Endothelial cell of umbilical vein (primary cell): ENCODE results near the gene GLI1. TPM values are rescaled to one million over a fixed set of nuclear protein-coding genes. Genes with fewer than 3 reads are reported as not detected.
"Not testable (repeated sequence)": the region's sequence is repeated elsewhere in the genome, so short reads cannot be mapped to it uniquely, and the experiment has no call there.

Experiments used
- BruUV-seq: library from RNA; stranded (reverse); fragments of 400-500 nt; replicated peaks from 2 replicates; lab custom pipeline; 2021; lab: Mats Ljungman, UMichigan
- CTCF ChIA-PET: fragments of 300-600, 350-600 bp; sonication (Branson Sonifier 250); formaldehyde crosslinking; loops from one replicate; lab custom pipeline; 2021; ENCODE audit warnings: antibody characterized with exemption, inconsistent platforms; lab: Charles Lee
- POLR2A ChIA-PET: fragments of 300-600, 350-600 bp; sonication (Branson Sonifier 250); formaldehyde crosslinking; loops from one replicate; lab custom pipeline; 2021; ENCODE audit warnings: antibody characterized with exemption, inconsistent platforms; lab: Charles Lee
- DNase-seq: peaks from one replicate; pipeline ENCODE4 v3.0.0-alpha.2; 2011; ENCODE audit warnings: low read depth, low spot score
- FAIRE-seq: peaks from 2 replicates; lab custom pipeline; 2011; peaks lifted over from hg19 to GRCh38; lab: Jason Lieb, UNC
- H2AFZ ChIP-seq: 2 replicates; pipeline ENCODE4 v1.6.0; 2012; ENCODE audit warnings: low read depth, low read length, control low read depth, inconsistent platforms
- H3K27ac ChIP-seq: 2 replicates; pipeline ENCODE4 v1.5.1; 2011; ENCODE audit warnings: low read depth, mild to moderate bottlenecking, control low read depth, low read length, moderate library complexity; ENCODE audit not compliant: insufficient read depth
- H3K27me3 ChIP-seq, 2 experiments: 2 replicates each; pipeline versions ENCODE4 v1.6.0 to v1.6.1; 2011; ENCODE audit warnings: low read length in 2 of 2, mixed read lengths in 1 of 2; ENCODE audit not compliant: control insufficient read depth in 2 of 2, insufficient read depth in 2 of 2
- H3K36me3 ChIP-seq, 2 experiments: 2 replicates in 1 of 2; 3 replicates in 1 of 2; pipeline ENCODE4 v1.5.1; 2011; ENCODE audit warnings: low read length in 2 of 2, mild to moderate bottlenecking in 1 of 2, moderate library complexity in 1 of 2; ENCODE audit not compliant: control insufficient read depth in 2 of 2, insufficient read depth in 2 of 2; ENCODE audit errors: extremely low read depth in 1 of 2
- H3K4me1 ChIP-seq: 3 replicates; pipeline ENCODE4 v1.5.1; 2011; ENCODE audit warnings: mild to moderate bottlenecking, low read length; ENCODE audit not compliant: control insufficient read depth, insufficient read depth; ENCODE audit errors: extremely low read depth
- H3K4me2 ChIP-seq: 2 replicates; pipeline ENCODE4 v1.6.1; 2011; ENCODE audit warnings: low read length, control low read depth, mixed read lengths; ENCODE audit not compliant: insufficient read depth
- H3K4me3 ChIP-seq, 3 experiments: fragments of 200-600 bp in 1 of 3; sonication (generic), shearing (Covaris generic) in 1 of 3; replicated peaks in 1 of 3; 2 replicates each; pipeline ENCODE4 v1.5.1; 2011 to 2016; ENCODE audit warnings: control low read depth in 3 of 3, low read length in 3 of 3, mild to moderate bottlenecking in 2 of 3, inconsistent platforms in 1 of 3, low read depth in 1 of 3, moderate library complexity in 1 of 3; ENCODE audit not compliant: insufficient read depth in 1 of 3
- H3K79me2 ChIP-seq: 2 replicates; pipeline ENCODE4 v1.6.0; 2012; ENCODE audit warnings: low read length, inconsistent platforms; ENCODE audit not compliant: control insufficient read depth, insufficient read depth
- H3K9ac ChIP-seq: replicated peaks from 2 replicates; pipeline ENCODE3; 2011; ENCODE audit warnings: low read length, control low read depth; ENCODE audit not compliant: insufficient read depth; ENCODE audit errors: extremely low read depth
- H3K9me1 ChIP-seq: replicated peaks from 3 replicates; pipeline ENCODE4 v1.6.0; 2011; ENCODE audit warnings: mild to moderate bottlenecking, low read length; ENCODE audit not compliant: control insufficient read depth, insufficient read depth; ENCODE audit errors: extremely low read depth
- H3K9me3 ChIP-seq: replicated peaks from 2 replicates; pipeline ENCODE4 v1.5.1; 2012; ENCODE audit warnings: low read length, inconsistent platforms; ENCODE audit not compliant: control insufficient read depth, insufficient read depth
- H4K20me1 ChIP-seq: replicated peaks from 2 replicates; pipeline ENCODE3; 2011; ENCODE audit warnings: mild to moderate bottlenecking, low read length; ENCODE audit not compliant: control insufficient read depth, insufficient read depth; ENCODE audit errors: extremely low read depth
- EZH2 ChIP-seq: IDR thresholded peaks from 2 replicates; pipeline ENCODE4 v1.6.1; 2012; ENCODE audit warnings: borderline replicate concordance, low read depth, mild to moderate bottlenecking, moderate library complexity, low read length, inconsistent platforms; ENCODE audit not compliant: severe bottlenecking
- FOS ChIP-seq: IDR thresholded peaks from 2 replicates; pipeline ENCODE4 v1.6.1; 2011; ENCODE audit warnings: mild to moderate bottlenecking, low read length, moderate library complexity, borderline replicate concordance; ENCODE audit not compliant: insufficient read depth
- GATA2 ChIP-seq: IDR thresholded peaks from 2 replicates; pipeline ENCODE4 v1.7.0; 2011; ENCODE audit warnings: low read depth, mild to moderate bottlenecking, moderate library complexity, mixed read lengths, low read length; ENCODE audit not compliant: insufficient read length, insufficient read depth
- JUN ChIP-seq: IDR thresholded peaks from 2 replicates; pipeline ENCODE4 v1.6.1; 2011; ENCODE audit warnings: borderline replicate concordance, low read depth; ENCODE audit not compliant: insufficient read length, insufficient read depth
- MAX ChIP-seq: IDR thresholded peaks from 2 replicates; pipeline ENCODE4 v1.6.1; 2011; ENCODE audit not compliant: insufficient read depth, insufficient read length
- MYC ChIP-seq: IDR thresholded peaks from one replicate; pipeline ENCODE4 v1.6.1; 2011; ENCODE audit warnings: mild to moderate bottlenecking, low read depth, low read length
- POLR2A ChIP-seq: IDR thresholded peaks from 2 replicates; pipeline ENCODE4 v1.6.1; 2012; ENCODE audit warnings: low read depth, mild to moderate bottlenecking, control low read depth, low read length
- POLR2AphosphoS5 ChIP-seq: IDR thresholded peaks from 2 replicates; pipeline ENCODE4 v1.6.1; 2012; ENCODE audit warnings: low read depth, mild to moderate bottlenecking, control low read depth, low read length, moderate library complexity; ENCODE audit not compliant: insufficient read depth
- dilution Hi-C: fragments of 300-500 bp; cut with MboI; formaldehyde crosslinking; loops from one replicate; pipeline ENCODE4 v1.15.0; 2019; ENCODE audit warnings: low sequenced_read_pairs; ENCODE audit not compliant: extremely low pct_ligation_motif_present
- intact Hi-C: fragments of 100-400 bp; cut with micrococcal nuclease; formaldehyde crosslinking; loops from one replicate; pipeline ENCODE4 v1.10.0; 2022
- polyA plus RNA-seq, 4 experiments: library from polyadenylated mRNA; depleted of rRNA in 3 of 4; stranded (reverse) in 3 of 4; unstranded in 1 of 4; fragments of >200 nt; gene quantifications; 2 replicates each; pipeline versions ENCODE4 v1.2.1 to v1.2.3, GENCODE V29; 2011 to 2012; ENCODE audit warnings: missing spikeins in 1 of 4
- total RNA-seq: library from RNA; stranded (reverse); gene quantifications from 2 replicates; pipeline ENCODE4 v1.2.3, GENCODE V29; 2021
- TF ChIP-seq, protein P1 (sequence below), 2 donors: IDR thresholded peaks; 1 replicate in 1 of 2; 2 replicates in 1 of 2; pipeline ENCODE4 v1.5.1; 2011; ENCODE audit warnings: low read length in 2 of 2, mild to moderate bottlenecking in 2 of 2, moderate library complexity in 2 of 2, control low read depth in 1 of 2, inconsistent platforms in 1 of 2, low read depth in 1 of 2; ENCODE audit not compliant: insufficient read depth in 1 of 2; ENCODE audit errors: extremely low read depth in 1 of 2

Gene GLI1
- total and polyA plus RNA-seq, 2 donors (not counting 3 experiments of a cell fraction or from before 2014, with no cell fraction given): 0.10 to 0.29 TPM

DNA sequence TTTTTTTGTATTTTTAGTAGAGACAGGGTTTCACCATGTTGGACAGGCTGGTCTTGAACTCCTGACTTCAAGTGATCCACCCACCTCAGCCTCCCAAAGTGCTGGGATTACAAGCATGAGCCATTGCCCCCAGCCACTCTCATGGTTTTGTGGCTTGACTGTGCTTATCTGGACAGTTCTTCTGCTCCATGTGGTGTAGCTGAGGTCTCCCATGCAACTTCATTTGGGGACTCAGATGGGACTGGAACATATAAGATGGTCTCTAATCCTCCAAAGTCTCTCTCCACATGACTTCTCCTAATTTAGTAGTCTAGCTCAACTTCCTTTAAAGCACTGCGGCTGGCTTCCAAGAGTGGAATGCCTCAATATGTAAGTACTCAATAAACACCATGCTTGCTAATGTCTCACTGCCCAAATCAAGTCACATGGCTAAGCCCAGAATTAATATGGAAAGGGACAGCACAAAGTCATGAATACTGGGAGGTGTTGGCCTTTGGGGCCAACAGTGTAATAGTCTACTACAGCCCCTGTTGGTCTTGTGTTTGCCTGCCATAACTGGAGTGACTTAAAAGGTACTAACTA lies 17.6 kb upstream of the GLI1 start:
- dilution Hi-C loops (no loop called here), intact Hi-C loops (no loop called here)
- no peak overlapping the region for H3K4me2 ChIP-seq
- H3K4me1 ChIP-seq: no peaks in the 10 kb centered on the region
- ChIA-PET POLR2A (interaction anchor here (0.6 kb wide), 1 partner anchor 8 kb away, joined by 3 read pairs; no protein-coding TSS in a partner anchor), CTCF (interaction anchor here (1.2 to 2.7 kb wide), 4 partner anchors 11 to 134 kb away, joined by 3 to 8 read pairs (median 6); no protein-coding TSS in a partner anchor)
- no peak overlapping the region for H3K27ac ChIP-seq
- no peaks in the 10 kb centered on the region for H3K79me2 ChIP-seq
- FAIRE-seq (no peak), DNase-seq (no peak)
- H2AFZ ChIP-seq: no peak overlapping the region
- TF ChIP-seq GATA2: no peak
- TF ChIP-seq FOS: no peak
- no peak for TF ChIP-seq POLR2AphosphoS5
- no peak for TF ChIP-seq POLR2A
- TF ChIP-seq, protein P1, sequence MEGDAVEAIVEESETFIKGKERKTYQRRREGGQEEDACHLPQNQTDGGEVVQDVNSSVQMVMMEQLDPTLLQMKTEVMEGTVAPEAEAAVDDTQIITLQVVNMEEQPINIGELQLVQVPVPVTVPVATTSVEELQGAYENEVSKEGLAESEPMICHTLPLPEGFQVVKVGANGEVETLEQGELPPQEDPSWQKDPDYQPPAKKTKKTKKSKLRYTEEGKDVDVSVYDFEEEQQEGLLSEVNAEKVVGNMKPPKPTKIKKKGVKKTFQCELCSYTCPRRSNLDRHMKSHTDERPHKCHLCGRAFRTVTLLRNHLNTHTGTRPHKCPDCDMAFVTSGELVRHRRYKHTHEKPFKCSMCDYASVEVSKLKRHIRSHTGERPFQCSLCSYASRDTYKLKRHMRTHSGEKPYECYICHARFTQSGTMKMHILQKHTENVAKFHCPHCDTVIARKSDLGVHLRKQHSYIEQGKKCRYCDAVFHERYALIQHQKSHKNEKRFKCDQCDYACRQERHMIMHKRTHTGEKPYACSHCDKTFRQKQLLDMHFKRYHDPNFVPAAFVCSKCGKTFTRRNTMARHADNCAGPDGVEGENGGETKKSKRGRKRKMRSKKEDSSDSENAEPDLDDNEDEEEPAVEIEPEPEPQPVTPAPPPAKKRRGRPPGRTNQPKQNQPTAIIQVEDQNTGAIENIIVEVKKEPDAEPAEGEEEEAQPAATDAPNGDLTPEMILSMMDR (IDR thresholded peaks at IDR 0.05; ENCODE audit: extremely low read depth in 1 of 2, insufficient read depth in 1 of 2, low read depth in 1 of 2, low read length in 2 of 2): no peak
- TF ChIP-seq JUN: no peak
- TF ChIP-seq EZH2: no peak
- no peak for TF ChIP-seq MAX
- no peak for TF ChIP-seq MYC
- no peaks in the 10 kb centered on the region for H3K36me3 ChIP-seq
- BruUV-seq: no TSS peak
- no peaks in the 10 kb centered on the region for H3K9me1 ChIP-seq
- H3K9me3 ChIP-seq: no peaks in the 10 kb centered on the region
- H3K4me3 ChIP-seq: no peak overlapping the region
- H3K9ac ChIP-seq: no peak overlapping the region
- peaks cover 0 to 2% of the 10 kb centered on the region in 2 experiments for H3K27me3 ChIP-seq
- no peaks in the 10 kb centered on the region for H4K20me1 ChIP-seq

DNA sequence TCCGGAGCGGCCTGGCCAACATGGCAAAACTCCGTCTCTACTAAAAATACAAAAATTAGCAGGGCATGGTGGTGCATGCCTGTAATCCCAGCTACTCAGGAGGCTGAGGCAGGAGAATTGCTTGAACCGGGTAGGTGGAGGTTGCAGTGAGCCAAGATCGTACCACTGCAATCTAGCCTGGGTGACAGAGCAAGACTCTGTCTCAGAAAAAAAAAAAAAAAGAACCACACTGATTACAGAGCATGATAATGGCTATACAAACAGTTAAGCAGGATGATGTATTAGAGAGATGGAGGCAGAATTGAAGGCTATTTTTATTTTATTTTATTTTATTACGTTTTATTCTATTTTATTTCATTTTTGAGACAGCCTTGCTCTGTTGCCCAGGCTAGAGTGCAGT lies 15.2 kb upstream of the GLI1 start:
- dilution Hi-C loops, intact Hi-C loops: not testable (repeated sequence)

More for the DNA sequence above, 15.2 kb upstream of the GLI1 start:
- H3K4me3 ChIP-seq, H3K4me2 ChIP-seq, H3K9ac ChIP-seq, H2AFZ ChIP-seq, BruUV-seq, FAIRE-seq, H3K27me3 ChIP-seq, POLR2A ChIA-PET, H3K79me2 ChIP-seq, H3K27ac ChIP-seq, H3K9me1 ChIP-seq, H3K9me3 ChIP-seq, H4K20me1 ChIP-seq, H3K4me1 ChIP-seq, DNase-seq, H3K36me3 ChIP-seq: not testable (repeated sequence)
- CTCF ChIA-PET: interaction anchor here (0.7 to 2.7 kb wide), 6 partner anchors 8 to 184 kb away, joined by 3 to 8 read pairs (median 4); partner anchors contain the start of gene INHBE
